Ishikawa (cell line): ENCODE measurements around the gene ZSWIM4.

Experiments
- EP300 ChIP-seq: IDR thresholded peaks from 2 replicates; pipeline ENCODE4 v1.6.1; 2012; ENCODE audit warnings: borderline replicate concordance
- RAD21 ChIP-seq: IDR thresholded peaks from 2 replicates; pipeline ENCODE4 v1.6.1; 2012; ENCODE audit warnings: low read depth
- TAF1 ChIP-seq: IDR thresholded peaks from 2 replicates; pipeline ENCODE4 v1.6.1; 2012; ENCODE audit warnings: low read depth, mild to moderate bottlenecking
- TF ChIP-seq, protein P1 (sequence below): IDR thresholded peaks from 2 replicates; pipeline ENCODE4 v1.6.1; 2012
- TF ChIP-seq, protein P2 (sequence below): IDR thresholded peaks from 2 replicates; pipeline ENCODE4 v1.6.1; 2012; ENCODE audit warnings: low read depth, mild to moderate bottlenecking

DNA sequence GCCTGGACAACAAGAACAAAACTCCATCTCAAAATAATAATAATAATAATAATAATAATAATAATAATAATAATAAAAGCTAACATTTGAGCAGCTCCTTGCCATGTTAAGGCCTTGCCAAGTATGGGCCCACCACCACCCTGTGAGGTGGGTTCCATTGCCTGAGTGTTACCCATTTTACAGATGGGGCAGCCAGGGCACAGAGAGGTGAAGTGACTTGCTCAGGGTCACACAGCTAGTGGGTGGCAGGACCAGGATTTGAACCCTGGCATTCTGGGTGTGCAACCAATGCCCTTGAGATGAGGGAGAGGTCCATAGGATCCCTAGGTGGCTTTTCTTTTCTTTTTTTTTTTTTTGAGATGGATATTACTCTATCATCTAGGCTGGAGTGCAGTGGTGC, 29.5 kb downstream of the ZSWIM4 start:
- TF ChIP-seq, protein P1, sequence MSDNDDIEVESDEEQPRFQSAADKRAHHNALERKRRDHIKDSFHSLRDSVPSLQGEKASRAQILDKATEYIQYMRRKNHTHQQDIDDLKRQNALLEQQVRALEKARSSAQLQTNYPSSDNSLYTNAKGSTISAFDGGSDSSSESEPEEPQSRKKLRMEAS: no peak
- TF ChIP-seq, protein P2, sequence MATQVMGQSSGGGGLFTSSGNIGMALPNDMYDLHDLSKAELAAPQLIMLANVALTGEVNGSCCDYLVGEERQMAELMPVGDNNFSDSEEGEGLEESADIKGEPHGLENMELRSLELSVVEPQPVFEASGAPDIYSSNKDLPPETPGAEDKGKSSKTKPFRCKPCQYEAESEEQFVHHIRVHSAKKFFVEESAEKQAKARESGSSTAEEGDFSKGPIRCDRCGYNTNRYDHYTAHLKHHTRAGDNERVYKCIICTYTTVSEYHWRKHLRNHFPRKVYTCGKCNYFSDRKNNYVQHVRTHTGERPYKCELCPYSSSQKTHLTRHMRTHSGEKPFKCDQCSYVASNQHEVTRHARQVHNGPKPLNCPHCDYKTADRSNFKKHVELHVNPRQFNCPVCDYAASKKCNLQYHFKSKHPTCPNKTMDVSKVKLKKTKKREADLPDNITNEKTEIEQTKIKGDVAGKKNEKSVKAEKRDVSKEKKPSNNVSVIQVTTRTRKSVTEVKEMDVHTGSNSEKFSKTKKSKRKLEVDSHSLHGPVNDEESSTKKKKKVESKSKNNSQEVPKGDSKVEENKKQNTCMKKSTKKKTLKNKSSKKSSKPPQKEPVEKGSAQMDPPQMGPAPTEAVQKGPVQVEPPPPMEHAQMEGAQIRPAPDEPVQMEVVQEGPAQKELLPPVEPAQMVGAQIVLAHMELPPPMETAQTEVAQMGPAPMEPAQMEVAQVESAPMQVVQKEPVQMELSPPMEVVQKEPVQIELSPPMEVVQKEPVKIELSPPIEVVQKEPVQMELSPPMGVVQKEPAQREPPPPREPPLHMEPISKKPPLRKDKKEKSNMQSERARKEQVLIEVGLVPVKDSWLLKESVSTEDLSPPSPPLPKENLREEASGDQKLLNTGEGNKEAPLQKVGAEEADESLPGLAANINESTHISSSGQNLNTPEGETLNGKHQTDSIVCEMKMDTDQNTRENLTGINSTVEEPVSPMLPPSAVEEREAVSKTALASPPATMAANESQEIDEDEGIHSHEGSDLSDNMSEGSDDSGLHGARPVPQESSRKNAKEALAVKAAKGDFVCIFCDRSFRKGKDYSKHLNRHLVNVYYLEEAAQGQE: no peak
- TF ChIP-seq EP300 (no peak), TAF1 (no peak), RAD21 (no peak)
